Measurements from ENCODE around the gene NCOA5. TPM values are rescaled to one million over a fixed set of nuclear protein-coding genes. Genes with fewer than 3 reads are reported as not detected.

The NCOA5 gene
- polyA plus RNA-seq, 1 donor (not counting 4 experiments of a cell fraction or from before 2014, with no cell fraction given), result 17.6 TPM

- no peaks in the 10 kb centered on the region for H3K9me1 ChIP-seq (ENCODE audit: control insufficient read depth, extremely low read depth, insufficient read depth, low read length)
- H3K4me3 ChIP-seq (ENCODE audit: control insufficient read depth in 2 of 3, extremely low read depth in 1 of 3, insufficient read depth in 2 of 3, low read depth in 1 of 3, low read length in 3 of 3), result no peak overlapping the region
- TF ChIP-seq CTCF (optimal IDR thresholded peaks at IDR 0.05 in 1 of 3, IDR thresholded peaks at IDR 0.05 in 1 of 3, conservative IDR thresholded peaks at IDR 0.05 in 1 of 3; ENCODE audit: extremely low read depth in 1 of 3, insufficient read depth in 2 of 3, low read length in 3 of 3) (no peak), EZH2 (IDR thresholded peaks at IDR 0.05; ENCODE audit: low read length) (no peak)
- H3K9me3 ChIP-seq (ENCODE audit: control insufficient read depth, low read depth, low read length), result no peaks in the 10 kb centered on the region
- dilution Hi-C loops (cut with MboI; ENCODE audit: extremely low pct_ligation_motif_present, low sequenced_read_pairs), result loop anchor here (25.0 kb wide), 1 partner anchor 299 kb away; no protein-coding TSS in a partner anchor
- H3K4me1 ChIP-seq (ENCODE audit: control insufficient read depth, extremely low read depth, insufficient read depth, low read length), result peaks cover 13% of the 10 kb centered on the region
- no peaks in the 10 kb centered on the region for H3K79me2 ChIP-seq (ENCODE audit: control insufficient read depth, insufficient read depth, low read length)
- H3K27me3 ChIP-seq (ENCODE audit: control insufficient read depth, extremely low read depth, insufficient read depth, low read length), result peaks cover 40% of the 10 kb centered on the region
- no peak for DNase-seq (ENCODE audit: low read depth, low spot score)
- no peak for FAIRE-seq
- no peak overlapping the region for H3K9ac ChIP-seq (ENCODE audit: control insufficient read depth, extremely low read depth, insufficient read depth, low read length)
- H3K27ac ChIP-seq (ENCODE audit: control insufficient read depth, insufficient read depth, low read length), result no peak overlapping the region
- no peaks in the 10 kb centered on the region for H3K36me3 ChIP-seq (ENCODE audit: control insufficient read depth in 2 of 2, extremely low read depth in 1 of 2, insufficient read depth in 2 of 2, low read length in 2 of 2)
- peaks cover 4% of the 10 kb centered on the region for H4K20me1 ChIP-seq (ENCODE audit: control insufficient read depth, extremely low read depth, insufficient read depth, low read length)
- H3K4me2 ChIP-seq (ENCODE audit: control insufficient read depth, extremely low read depth, insufficient read depth, low read depth, low read length), result no peak overlapping the region
- H2AFZ ChIP-seq (ENCODE audit: control insufficient read depth, low read length), result no peak overlapping the region
Measured at GRCh38 chr20:46137816-46138215, 48.1 kb upstream of the NCOA5 start.

GRCh38 chr20:46135856-46136633 lies 46.3 kb upstream of the NCOA5 start:
- Histone ChIP-seq H3K27me3 (ENCODE audit: control insufficient read depth, extremely low read depth, insufficient read depth, low read length) (peaks cover 25% of the 10 kb centered on the region), H3K9ac (ENCODE audit: control insufficient read depth, extremely low read depth, insufficient read depth, low read length) (no peak overlapping the region), H3K9me3 (ENCODE audit: control insufficient read depth, low read depth, low read length) (no peaks in the 10 kb centered on the region), H3K27ac (ENCODE audit: control insufficient read depth, insufficient read depth, low read length) (no peak overlapping the region), H3K79me2 (ENCODE audit: control insufficient read depth, insufficient read depth, low read length) (no peaks in the 10 kb centered on the region), H2AFZ (ENCODE audit: control insufficient read depth, low read length) (no peak overlapping the region), H4K20me1 (ENCODE audit: control insufficient read depth, extremely low read depth, insufficient read depth, low read length) (peaks cover 4% of the 10 kb centered on the region), H3K4me1 (ENCODE audit: control insufficient read depth, extremely low read depth, insufficient read depth, low read length) (peaks cover 13% of the 10 kb centered on the region), H3K4me2 (ENCODE audit: control insufficient read depth, extremely low read depth, insufficient read depth, low read depth, low read length) (no peak overlapping the region), H3K4me3 (ENCODE audit: control insufficient read depth in 2 of 3, extremely low read depth in 1 of 3, insufficient read depth in 2 of 3, low read depth in 1 of 3, low read length in 3 of 3) (no peak overlapping the region), H3K9me1 (ENCODE audit: control insufficient read depth, extremely low read depth, insufficient read depth, low read length) (no peaks in the 10 kb centered on the region), H3K36me3 (ENCODE audit: control insufficient read depth in 2 of 2, extremely low read depth in 1 of 2, insufficient read depth in 2 of 2, low read length in 2 of 2) (no peaks in the 10 kb centered on the region)
- FAIRE-seq, result no peak
- dilution Hi-C loops (cut with MboI; ENCODE audit: extremely low pct_ligation_motif_present, low sequenced_read_pairs), result loop anchor here (25.0 kb wide), 1 partner anchor 301 kb away; no protein-coding TSS in a partner anchor
- DNase-seq (ENCODE audit: low read depth, low spot score), result no peak
- TF ChIP-seq EZH2 (IDR thresholded peaks at IDR 0.05; ENCODE audit: low read length), result no peak
- TF ChIP-seq CTCF (optimal IDR thresholded peaks at IDR 0.05 in 1 of 3, IDR thresholded peaks at IDR 0.05 in 1 of 3, conservative IDR thresholded peaks at IDR 0.05 in 1 of 3; ENCODE audit: extremely low read depth in 1 of 3, insufficient read depth in 2 of 3, low read length in 3 of 3), result no peak
